ENCODE data around the gene GNAI2. TPM values are rescaled to one million over a fixed set of nuclear protein-coding genes. Genes with fewer than 3 reads are reported as not detected.
A peak's percentile ranks its signal among the peaks of the same experiment; 100 is the strongest.

GNAI2 gene
- polyA plus RNA-seq, 1 of the 3 experiments (the other 2 are of a cell fraction) = 649 TPM

- POLR2A ChIA-PET = interaction anchor here (1.3 to 1.4 kb wide), 2 partner anchors 9 to 11 kb away, joined by 3 to 4 read pairs; no protein-coding TSS in a partner anchor
- no peaks in the 10 kb centered on the region for H3K36me3 ChIP-seq (replicated peaks in 1 of 2; ENCODE audit: control insufficient read depth in 1 of 2, insufficient read depth in 2 of 2, low read length in 1 of 2)
- DNase-seq = peak; percentile 97
- H3K9me3 ChIP-seq = no peaks in the 10 kb centered on the region
- peaks cover 0 to 11% of the 10 kb centered on the region in 2 experiments; a peak in 1 of 4 replicates for H3K4me1 ChIP-seq (ENCODE audit: control insufficient read depth in 1 of 2, insufficient read depth in 2 of 2, low read depth in 1 of 2, low read length in 1 of 2)
- 21% methylated on average over 11 of the region's 41 CpGs for WGBS (ENCODE audit: low lambda C conversion rate)
- H3K9me2 ChIP-seq = no peaks in the 10 kb centered on the region
- H3K27ac ChIP-seq (ENCODE audit: low read depth in 2 of 2, low read length in 1 of 2) = no peak within 1 kb of the TSS
- no peak within 1 kb of the TSS for H3K9ac ChIP-seq
- H2AFZ ChIP-seq (ENCODE audit: low read depth) = peak within 1 kb of the TSS; percentile 63; the same call in 1 of the 2 replicates
- no peaks in the 10 kb centered on the region for H3K79me2 ChIP-seq (ENCODE audit: insufficient read depth)
- peak within 1 kb of the TSS; percentile 47 to 48; a peak in 3 of 4 replicates for H3K4me3 ChIP-seq (ENCODE audit: low read depth in 2 of 2, low read length in 1 of 2)
- TF ChIP-seq FOXM1 (IDR thresholded peaks at IDR 0.05; ENCODE audit: low read depth) (no peak), ELF1 (IDR thresholded peaks at IDR 0.05) (no peak), SIN3A (IDR thresholded peaks at IDR 0.05; ENCODE audit: borderline replicate concordance, low read depth, low read length) (no peak), RAD21 (IDR thresholded peaks at IDR 0.05; ENCODE audit: low read length) (no peak), FOSL2 (IDR thresholded peaks at IDR 0.05; ENCODE audit: borderline replicate concordance, low read depth) (no peak), NRF1 (IDR thresholded peaks at IDR 0.05; ENCODE audit: low read depth, low read length) (no peak), USF1 (IDR thresholded peaks at IDR 0.05; ENCODE audit: borderline replicate concordance, low read depth) (no peak), POLR2AphosphoS5 (IDR thresholded peaks at IDR 0.05; ENCODE audit: low read depth, low read length) (no peak), CTCF (IDR thresholded peaks at IDR 0.05) (no peak), TEAD4 (IDR thresholded peaks at IDR 0.05; ENCODE audit: borderline replicate concordance, insufficient read depth) (no peak), TCF12 (IDR thresholded peaks at IDR 0.05) (no peak), MEF2A (IDR thresholded peaks at IDR 0.05; ENCODE audit: borderline replicate concordance, low read depth) (no peak), FOXJ3 (CRISPR knock-in tag; IDR thresholded peaks at IDR 0.05) (no peak), GATA2 (CRISPR knock-in tag; IDR thresholded peaks at IDR 0.05) (no peak)
- TF ChIP-seq, protein P1, sequence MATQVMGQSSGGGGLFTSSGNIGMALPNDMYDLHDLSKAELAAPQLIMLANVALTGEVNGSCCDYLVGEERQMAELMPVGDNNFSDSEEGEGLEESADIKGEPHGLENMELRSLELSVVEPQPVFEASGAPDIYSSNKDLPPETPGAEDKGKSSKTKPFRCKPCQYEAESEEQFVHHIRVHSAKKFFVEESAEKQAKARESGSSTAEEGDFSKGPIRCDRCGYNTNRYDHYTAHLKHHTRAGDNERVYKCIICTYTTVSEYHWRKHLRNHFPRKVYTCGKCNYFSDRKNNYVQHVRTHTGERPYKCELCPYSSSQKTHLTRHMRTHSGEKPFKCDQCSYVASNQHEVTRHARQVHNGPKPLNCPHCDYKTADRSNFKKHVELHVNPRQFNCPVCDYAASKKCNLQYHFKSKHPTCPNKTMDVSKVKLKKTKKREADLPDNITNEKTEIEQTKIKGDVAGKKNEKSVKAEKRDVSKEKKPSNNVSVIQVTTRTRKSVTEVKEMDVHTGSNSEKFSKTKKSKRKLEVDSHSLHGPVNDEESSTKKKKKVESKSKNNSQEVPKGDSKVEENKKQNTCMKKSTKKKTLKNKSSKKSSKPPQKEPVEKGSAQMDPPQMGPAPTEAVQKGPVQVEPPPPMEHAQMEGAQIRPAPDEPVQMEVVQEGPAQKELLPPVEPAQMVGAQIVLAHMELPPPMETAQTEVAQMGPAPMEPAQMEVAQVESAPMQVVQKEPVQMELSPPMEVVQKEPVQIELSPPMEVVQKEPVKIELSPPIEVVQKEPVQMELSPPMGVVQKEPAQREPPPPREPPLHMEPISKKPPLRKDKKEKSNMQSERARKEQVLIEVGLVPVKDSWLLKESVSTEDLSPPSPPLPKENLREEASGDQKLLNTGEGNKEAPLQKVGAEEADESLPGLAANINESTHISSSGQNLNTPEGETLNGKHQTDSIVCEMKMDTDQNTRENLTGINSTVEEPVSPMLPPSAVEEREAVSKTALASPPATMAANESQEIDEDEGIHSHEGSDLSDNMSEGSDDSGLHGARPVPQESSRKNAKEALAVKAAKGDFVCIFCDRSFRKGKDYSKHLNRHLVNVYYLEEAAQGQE (IDR thresholded peaks at IDR 0.05; ENCODE audit: low read depth, low read length) = no peak
- CTCF ChIA-PET = interaction anchor here (1.1 to 61.6 kb wide), 8 partner anchors 7 to 84 kb away, joined by 3 to 1375 read pairs (median 13); partner anchors contain the start of gene GNAT1
- H3K27me3 ChIP-seq (ENCODE audit: insufficient read depth) = peaks cover 28% of the 10 kb centered on the region
- no peaks in the 10 kb centered on the region for H4K20me1 ChIP-seq (ENCODE audit: insufficient read depth)
- H3K4me2 ChIP-seq = peak within 1 kb of the TSS; percentile 75; the same call in 1 of the 2 replicates
- no peaks in the 10 kb centered on the region for H3F3A ChIP-seq (replicated peaks; ENCODE audit: insufficient read depth)
Measured at GRCh38 chr3:50204804-50205412, 31.1 kb upstream of the GNAI2 start, which contains the start of gene SLC38A3. SLC38A3 (plus strand) TSS chr3:50205271; CDS start chr3:50214200, 8,929 bp downstream.
